ENCODE measurements around the gene CCL23.
A peak's percentile ranks its signal among the peaks of the same experiment; 100 is the strongest.
"Not testable (repeated sequence)": the region's sequence is repeated elsewhere in the genome, so short reads cannot be mapped to it uniquely, and the experiment has no call there.

Gene CCL23

DNA sequence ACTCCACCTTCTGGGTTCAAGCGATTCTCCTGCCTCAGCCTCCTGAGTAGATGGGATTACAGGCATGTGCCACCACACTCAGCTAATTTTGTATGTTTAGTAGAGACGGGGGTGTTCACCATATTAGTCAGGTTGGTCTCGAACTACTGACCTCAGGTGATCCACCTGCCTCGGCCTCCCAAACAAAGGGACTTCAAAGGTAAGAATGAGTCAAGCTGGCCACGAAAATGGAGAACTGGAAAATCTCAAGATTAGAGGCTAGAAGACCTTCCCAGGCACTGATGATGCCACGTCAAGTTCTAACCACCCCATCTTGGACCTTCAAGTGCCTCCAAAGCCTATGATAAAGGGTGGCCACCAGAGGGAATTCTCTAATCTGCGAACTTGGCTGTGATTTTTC lies 15.1 kb downstream of the CCL23 start:
- no peak for DNase-seq

DNA sequence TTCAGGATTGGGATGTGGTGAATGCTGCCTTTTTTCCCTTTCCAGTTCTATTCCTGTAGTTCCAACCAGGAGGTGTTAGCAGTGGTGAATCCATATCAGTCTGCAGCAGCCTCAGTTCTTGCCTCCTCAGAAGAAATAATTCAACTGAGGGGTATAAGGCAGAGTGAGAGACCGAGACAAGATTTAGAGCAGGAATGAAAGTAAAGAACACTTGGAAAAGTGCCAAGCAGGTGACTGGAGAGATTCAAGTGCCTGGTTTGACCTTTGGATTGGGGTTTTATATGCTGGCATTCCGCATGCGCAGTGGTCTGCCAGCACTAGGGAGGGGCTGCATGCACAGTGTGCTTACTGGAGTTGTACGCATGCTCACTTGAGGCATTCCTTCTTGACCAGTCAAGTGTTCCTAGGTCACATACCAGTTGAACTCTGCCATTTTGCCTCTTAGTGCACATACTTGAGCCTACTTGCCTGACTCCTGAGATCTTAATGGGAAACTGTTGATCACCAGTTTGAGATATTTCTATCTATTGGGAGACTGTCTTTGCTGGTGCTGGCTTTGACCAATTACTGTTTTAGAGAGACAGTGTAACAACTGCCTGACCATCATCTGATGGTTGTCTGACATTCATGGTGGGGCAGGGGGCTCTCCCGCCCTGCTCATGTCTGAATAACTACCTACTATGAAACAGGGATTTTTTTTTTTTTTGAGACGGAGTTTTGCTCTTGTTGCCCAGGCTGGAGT lies 15.7 kb downstream of the CCL23 start:
- DNase-seq, result no peak

DNA sequence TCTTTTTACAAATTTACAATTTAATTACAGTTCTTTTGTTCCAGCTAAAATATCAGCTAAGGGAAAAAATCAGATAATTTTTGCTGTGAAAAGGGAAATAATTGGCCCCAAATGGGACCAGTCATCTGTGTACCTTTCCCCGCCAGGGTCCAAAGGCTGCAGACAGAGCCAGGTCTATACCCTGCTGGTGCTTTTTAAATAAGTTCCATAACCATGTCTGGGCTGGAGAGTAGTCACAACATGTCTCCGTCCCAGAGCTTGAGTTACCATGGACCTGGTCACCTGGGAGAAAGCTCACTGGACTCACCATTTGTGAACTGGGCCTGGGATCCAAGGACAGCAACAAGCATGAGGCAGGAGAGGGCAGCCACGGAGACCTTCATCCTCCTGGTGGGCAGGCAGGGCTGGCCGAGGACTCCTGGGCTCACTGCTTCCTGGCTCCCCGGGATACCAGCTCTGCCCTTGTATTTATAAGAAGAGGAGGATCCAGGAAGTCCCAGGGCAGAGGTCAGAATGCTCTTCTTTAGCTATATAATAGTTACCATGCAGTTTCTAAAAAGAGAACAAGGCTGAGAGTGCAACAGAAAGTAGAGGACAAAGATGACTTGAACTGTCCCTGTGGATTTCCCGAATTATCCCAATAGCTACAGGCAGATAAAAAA lies 16.5 kb downstream of the CCL23 start, which contains the start of gene CCL15:
Gene CCL15, minus strand, starts transcription at position 444 of the 662 bp plus-strand sequence. Its CDS starts 61 bp downstream, at position 383.
- no peak for DNase-seq

- DNase-seq, result no peak
These were observed 17.1 kb downstream of the CCL23 start for GRCh38 chr17:36000732-36001109.

DNA sequence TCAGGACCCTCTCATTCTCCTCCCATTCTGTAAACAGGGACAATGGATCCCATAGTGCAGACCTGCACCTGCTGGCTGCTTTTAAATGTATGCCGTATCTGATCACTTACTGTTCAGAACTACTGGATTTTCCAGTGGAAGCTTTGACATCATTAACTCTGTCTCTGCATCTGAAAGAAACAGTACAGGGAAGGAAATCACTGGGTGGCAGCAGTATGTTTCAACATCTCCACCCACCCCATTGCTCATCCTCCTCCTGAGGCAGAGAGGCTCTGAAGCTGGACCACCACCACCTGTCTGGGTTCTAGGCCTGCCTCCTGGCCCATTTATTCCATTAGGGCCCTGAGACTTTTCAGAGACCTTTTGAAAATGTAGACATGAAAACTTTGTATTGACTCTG lies 19.0 kb downstream of the CCL23 start:
- DNase-seq, result no peak

DNA sequence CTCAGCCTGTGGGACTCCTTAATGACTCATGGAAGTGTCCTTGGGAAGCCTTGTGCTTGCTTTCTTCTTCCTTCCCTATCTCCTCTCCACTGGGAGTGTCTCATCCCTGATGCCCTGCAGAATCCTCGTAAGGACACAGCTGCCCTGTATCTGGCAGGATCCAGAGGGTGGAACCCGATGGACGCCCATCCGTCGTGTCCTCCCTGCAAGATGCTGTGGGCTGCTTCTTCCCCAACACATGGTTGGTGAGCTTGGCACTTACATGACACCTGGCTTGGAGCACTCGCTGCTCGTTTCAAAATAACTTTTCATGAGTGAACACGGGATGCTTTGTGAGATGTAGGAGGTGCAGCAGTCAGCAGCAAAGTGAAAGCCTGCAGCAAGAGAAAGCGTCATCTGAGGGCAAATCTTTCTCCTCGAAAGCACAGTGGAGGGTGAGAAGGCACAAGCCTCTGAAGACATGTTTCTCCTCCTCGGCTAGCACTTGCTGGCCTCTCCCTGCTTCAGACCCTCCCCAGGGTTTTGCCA lies 19.7 kb downstream of the CCL23 start:
- no peak for DNase-seq

DNA sequence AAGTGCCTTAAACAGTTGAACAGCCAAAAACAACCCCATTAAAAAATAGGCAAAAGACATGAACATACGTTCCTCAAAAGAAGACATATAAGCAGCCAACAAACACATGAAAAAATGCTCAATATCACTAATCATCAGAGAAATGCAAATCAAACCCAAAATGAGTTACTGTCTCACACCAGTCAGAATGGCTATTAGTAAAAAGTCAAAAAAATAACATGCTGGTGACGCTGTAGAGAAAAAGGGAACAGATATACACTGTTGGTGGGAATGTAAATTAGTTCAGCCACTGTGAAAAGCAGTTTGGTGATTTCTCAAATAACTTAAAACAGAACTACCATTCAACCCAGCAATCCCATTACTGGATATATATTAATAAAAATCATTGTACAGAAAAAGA lies 22.4 kb downstream of the CCL23 start:
- DNase-seq, result not testable (repeated sequence)

GRCh38 chr17:35991075-35991474 lies 26.7 kb downstream of the CCL23 start:
- DNase-seq, result no peak

- DNase-seq, result no peak
These were observed 29.6 kb downstream of the CCL23 start for GRCh38 chr17:35988164-35988563.

- no peak for DNase-seq
These were observed 31.1 kb downstream of the CCL23 start, which contains the start of gene CCL14 for GRCh38 chr17:35986643-35987042. Gene CCL14 (minus strand): TSS chr17:35986729. CDS start chr17:35986649, 80 bp downstream.

DNA sequence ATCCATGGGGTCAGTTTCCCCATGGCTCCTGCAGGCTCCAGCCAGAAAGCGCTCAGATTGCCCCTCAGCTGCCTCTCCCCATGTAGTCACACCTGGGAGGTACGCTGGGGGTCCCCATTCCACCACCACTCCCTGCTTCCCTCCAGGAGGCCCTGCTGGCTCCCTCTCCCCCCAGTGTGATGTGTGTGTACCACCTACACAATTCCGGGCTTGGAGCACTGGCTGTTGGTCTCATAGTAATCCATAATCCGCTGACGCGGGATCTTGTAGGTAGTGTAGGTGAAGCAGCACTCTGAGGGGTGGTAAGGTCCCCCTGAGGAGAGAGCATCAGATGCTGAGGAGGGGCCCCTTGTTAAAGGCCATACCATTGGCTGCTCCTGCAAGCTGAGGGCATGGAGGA lies 33.6 kb downstream of the CCL23 start:
- no peak for DNase-seq

DNA sequence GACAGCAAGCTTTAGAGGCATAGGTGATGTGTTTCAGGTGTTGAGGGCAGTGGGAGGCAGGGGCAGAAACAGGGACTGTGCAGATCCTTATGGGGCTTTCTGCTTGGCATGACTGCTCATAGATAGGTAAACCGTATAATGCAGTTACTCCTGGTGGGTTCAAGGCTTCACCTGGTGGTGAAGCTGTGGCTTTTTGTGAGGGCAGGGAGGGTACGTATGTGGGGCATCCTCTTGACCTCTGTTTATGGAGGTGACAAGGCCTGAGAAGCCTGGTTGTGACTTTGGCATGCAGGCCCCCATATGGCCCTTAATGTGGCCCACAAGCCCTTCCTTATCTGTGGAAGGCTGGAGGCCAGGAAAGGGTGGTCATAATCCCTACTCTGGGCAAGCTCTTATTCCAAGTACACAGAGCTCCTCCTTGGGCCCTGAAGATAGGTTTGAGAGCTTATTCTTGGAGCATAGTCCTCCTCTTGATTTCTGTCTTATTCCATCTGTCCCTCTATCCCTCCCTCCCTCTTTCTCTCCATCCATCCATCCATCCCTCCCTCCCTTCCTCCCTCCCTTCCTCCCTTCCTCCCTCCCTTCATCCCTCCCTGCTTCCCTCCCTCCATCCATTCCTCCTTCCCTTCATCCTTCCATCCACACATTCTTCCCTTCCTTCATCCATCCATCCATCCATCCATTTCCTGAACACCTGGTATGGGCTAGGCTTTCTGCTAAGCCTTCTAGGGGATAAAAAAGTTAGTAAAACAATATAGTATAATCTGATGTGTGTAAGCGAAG lies 35.2 kb downstream of the CCL23 start:
- no peak for DNase-seq

GRCh38 chr17:35981908-35982330 lies 35.9 kb downstream of the CCL23 start:
- DNase-seq, result no peak

DNA sequence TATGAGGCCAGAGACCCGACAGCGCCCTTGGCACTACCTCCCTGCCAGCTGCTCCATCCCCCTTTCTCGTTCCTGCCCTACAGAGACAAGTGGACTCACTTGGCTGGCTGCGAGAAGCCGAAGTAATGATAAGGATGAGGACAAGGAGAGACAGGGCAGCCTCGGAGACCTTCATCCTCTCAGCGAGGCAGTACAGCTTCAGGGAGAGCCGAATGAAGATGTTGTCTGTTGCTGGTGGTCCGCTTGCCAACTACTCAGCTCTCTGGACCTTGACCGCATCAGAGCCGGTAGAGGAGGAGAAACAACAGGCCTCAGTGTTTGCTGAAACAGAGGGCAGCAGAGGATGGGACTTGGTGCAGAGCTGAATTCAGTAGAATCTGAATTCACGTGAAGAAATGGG lies 36.5 kb downstream of the CCL23 start, which contains the start of gene CCL16:
Gene CCL16, minus strand, starts transcription at position 252 of the 400 bp plus-strand sequence. Its CDS starts 77 bp downstream, at position 175.
- DNase-seq, result no peak

GRCh38 chr17:35978346-35978745 lies 39.4 kb downstream of the CCL23 start:
- DNase-seq, result no peak

- no peak for DNase-seq
These were observed 40.3 kb downstream of the CCL23 start for GRCh38 chr17:35977509-35977908.

DNA sequence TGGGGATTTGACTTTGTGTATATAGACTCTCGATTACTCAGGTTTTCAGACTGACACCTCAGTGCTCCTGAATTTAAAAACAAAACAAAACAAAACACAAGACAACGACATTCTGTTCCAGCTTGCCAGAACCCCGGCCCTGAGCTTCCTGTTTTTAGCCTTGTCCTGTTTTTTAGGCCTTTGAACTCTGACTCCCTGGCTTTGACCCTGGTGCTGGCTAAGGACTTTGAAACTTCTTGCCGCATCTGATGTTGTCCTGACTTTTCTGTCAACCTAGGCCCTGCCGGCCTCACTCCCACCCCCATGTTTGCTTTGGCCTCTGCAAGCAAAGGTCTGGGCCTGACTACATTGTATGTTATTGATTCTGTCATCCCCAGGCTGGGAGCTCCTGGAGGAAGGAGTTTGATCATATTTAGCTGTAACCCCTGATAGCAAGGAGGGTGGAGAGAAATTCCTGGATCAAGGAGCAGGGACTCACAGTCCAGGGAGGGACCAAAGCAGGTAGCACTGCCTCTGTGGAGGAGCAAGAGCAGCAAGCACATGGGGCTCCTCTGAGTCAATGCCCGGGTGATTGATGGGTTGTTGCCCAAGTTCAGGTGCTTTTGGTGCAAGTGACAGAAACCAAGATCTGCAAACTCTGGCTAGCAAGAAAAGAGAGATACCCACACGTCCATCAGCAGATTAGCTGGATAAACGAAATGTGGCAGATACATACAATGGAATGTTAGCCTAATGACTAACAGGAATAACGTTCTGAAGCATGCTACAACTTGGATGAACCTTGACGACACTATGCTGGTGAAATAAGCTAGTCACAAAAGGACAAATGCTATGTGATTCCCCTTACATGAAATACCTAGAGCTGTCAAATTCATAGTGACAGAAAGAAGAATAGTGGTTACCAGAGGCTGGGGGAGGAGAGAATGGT lies 44.2 kb downstream of the CCL23 start:
- no peak for DNase-seq

DNA sequence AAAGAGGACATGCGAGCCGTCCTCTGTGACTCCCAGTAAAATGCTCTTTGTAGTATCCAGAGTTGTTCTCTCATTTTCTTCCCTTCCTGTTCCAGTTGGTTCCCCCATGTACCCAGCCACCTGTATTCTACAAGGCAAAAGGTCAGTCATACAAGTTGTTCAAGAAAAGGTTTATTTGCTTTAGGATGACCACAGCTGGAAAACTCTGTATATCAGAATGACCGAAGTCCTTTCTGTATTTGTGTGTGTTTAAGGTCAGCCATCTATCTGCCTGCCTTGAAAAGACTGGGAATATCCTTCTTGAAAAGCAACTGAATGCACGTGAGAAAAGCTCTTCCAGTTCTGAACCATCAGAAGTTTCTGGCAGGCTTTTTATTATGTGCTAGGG lies 44.8 kb downstream of the CCL23 start:
- no peak for DNase-seq

GRCh38 chr17:35972535-35972934 lies 45.2 kb downstream of the CCL23 start:
- DNase-seq, result no peak

DNA sequence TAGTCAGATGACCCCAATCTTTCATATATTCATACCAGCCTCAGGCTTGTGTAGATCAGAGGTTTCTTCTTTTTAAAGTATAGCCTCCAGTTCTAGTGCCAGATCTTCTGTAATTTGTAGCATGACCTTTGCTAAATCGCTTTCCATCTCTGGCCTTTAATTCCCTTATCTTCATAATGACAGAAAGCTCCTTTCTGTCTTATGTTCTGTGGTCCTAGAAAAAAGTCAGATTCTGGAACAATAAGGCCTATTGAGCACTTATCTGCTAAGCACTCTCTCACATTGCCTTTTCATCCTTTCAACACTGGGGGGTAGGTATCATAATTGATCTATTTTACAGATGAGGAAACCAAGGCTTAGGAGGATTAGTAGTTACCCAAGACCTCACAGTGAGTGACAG lies 45.7 kb downstream of the CCL23 start:
- no peak for DNase-seq

GRCh38 chr17:35969558-35970380 lies 48.0 kb downstream of the CCL23 start:
- DNase-seq, result peak; percentile 84
